SW 1271 (cell line): ENCODE data around the gene FTSJ1.
"Not testable (repeated sequence)": the region's sequence is repeated elsewhere in the genome, so short reads cannot be mapped to it uniquely, and the experiment has no call there.

ENCODE experiments used
- DNase-seq, 2 experiments: peaks; one replicate each; lab custom pipeline; 2025; lab: John Stamatoyannopoulos, UW

Gene FTSJ1

DNA sequence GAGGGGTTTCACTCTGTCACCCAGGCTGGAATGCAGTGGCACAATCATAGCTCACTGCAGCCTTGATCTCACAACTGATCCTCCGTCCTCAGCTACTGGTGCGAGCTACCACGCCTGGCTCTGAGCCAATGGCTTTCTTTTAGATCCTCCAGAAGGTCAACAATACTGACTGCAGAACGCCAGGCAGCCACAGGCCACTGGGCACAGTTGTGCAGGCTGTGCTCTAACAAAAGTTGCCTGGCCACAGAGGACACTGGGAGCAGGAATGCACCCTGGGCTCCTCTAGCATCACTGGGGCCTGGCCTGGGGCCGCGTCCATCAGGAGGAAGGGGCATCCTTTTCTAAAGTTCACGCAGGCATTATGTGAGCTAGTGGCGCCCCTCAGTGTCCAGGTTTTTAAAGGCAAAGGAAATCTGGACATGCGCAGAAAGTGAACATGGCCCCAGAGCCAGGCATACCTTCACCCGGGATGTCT lies 17.9 kb downstream of the FTSJ1 start:
- no peak for DNase-seq

DNA sequence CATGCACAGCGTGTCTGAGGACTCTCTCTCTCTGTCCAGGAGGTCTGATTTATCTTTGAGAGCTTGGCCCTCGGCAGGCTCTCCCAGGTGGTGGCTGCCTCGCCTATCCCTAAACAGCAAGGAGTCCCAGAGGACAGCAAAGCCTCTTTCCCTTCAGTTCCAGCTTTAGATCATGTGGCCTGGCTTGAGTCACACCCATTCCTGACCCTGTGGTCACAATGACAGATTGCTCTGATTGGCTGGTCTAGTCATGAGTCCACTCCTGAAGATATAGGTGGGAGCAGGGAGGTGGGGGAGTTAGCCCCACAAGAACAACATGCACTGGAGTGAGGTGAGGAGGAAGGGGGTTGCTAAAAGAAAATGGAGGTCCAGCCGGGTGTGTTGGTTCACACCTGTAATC lies 20.7 kb downstream of the FTSJ1 start:
- DNase-seq = no peak

DNA sequence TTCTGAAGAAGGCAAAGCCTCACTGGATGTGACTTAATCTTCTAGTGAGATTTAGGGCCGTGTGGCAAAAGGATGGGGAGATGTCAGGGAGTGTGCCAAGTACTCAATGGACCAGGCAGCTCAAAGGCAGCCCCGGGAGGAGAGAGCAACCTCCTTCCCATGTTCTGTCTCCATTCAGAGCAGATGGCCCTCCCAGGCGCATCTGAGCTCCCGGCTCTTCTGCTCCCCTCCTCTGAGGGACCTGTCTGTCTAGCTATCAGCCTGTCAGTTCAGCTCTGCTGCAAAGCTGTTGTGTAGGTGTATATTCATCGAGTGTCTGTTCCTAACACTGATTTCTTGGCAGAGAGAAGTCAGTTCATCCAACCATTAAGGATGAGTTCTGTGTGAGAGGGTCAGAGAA lies 21.9 kb downstream of the FTSJ1 start:
- DNase-seq = no peak

DNA sequence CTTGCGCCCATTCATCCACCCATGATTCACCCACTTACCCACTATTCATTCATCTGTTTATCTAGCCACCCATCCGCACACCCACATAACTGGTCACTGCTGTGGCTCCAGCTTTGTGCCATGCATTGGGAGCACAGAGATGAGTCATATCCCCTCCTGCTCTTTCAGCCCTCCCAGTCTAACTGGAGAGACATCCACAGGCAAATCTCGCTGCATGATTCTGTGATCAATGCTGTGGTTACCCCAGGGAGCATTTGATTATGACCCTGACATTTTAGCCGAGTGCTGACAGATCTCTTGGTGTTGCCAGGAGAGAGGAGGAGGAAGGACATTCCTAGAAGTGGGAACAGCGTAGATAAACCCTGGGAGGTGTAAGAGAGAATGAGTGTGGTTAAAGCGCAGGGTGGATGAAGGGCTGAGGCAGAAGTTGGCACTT lies 22.4 kb downstream of the FTSJ1 start:
- peak; percentile 52 for DNase-seq

DNA sequence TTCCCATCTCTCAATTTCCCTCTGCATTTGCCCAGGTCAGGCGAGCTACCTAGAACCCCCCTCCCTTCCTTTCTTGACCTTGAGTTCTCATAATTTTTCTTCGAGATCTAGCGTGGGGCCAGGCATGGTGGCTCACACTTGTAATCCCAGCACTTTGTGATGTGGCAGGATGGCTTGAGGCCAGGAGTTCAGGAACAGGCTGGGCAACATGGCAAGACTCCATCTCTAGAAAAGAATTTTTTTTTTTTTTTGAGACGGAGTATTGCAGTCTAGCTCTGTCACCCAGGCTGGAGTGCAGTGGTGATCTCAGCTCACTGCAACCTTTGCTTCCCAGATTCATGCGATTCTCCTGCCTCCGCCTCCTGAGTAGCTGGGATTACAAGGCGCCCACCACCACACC lies 28.3 kb downstream of the FTSJ1 start:
- no peak for DNase-seq

DNA sequence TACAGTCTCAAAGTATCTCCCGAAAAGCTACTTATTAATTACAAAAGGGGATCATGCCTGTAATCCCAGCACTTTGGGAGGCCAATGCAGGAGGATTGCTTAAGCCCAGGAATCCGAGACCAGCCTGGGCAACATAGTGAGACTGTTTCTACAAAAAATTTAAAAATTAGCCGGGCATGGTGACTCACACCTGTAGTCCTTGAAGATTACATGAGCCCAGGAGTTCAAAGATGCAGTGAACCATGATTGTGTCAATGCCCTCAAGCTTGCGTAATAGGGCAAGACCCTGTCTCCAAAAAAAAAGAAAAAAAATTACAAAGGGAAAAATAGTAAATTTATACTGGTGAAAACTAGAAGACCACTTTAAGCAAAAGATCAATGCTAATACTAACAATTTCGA lies 29.5 kb downstream of the FTSJ1 start:
- no peak for DNase-seq

DNA sequence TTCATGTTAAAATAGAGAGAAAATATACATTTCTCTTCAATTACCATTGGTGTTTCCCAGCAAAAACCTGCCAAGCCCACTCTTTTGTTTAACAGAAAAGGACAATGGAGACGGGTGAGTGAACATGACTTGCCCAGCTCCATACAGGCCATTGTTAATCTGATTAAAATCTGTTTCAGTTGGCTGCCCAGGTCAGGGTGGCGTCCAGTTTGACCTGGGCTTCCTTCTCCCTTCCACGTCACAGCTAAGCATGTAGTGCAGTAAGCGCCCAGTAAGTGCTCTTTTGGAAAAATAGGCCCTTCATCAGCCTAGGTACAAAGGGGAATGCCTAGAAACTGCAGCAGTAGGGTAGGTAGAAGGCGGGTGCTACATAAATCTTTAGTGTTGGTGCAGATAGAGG lies 31.2 kb downstream of the FTSJ1 start:
- no peak for DNase-seq

DNA sequence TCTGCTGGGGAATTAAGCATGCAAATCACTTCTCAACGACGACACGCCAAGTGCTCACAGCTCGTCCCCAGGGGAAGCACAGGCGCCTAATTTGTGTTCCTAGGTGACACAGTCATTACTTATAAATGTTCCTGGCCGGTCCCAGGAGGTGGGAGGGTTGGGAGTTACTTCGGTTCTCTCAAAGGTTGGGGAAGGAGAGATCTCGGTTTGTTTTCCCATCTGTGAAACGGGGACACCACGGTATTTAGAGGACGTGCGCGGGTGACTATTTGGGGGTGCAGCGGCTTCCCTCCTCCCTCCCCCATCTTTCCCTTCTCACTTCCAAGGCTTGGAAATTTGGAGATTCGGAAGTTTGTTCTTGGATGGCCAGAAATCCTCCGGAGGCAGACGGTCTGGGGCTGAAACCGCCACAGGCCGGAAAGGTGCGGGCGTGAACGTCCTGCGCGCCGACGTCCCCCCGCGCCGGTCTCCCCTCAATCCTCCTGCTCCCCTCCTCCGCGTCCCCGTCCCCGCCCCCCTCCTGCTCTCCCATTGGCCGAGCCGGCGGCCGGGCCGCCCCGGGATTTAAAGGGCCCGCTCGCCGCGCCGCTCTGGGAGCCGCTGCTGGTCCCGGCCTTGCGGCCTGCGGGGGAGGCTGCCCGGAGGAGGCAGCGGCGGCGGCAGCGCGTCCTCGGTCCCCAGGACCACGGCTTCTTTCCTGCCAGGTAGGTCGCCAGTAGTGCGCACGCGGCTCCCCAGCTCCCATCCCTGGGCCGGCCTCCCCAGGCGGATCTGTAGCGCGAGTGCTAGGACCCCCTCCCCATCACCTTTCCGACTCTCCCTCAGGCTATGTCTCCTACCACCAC lies 32.6 kb downstream of the FTSJ1 start, which contains the start of gene PORCN:
Gene PORCN, plus strand, starts transcription at position 593 of the 845 bp plus-strand sequence. CDS start 829 bp downstream, outside the sequence.
- peak; percentile 2 to 47 for DNase-seq

DNA sequence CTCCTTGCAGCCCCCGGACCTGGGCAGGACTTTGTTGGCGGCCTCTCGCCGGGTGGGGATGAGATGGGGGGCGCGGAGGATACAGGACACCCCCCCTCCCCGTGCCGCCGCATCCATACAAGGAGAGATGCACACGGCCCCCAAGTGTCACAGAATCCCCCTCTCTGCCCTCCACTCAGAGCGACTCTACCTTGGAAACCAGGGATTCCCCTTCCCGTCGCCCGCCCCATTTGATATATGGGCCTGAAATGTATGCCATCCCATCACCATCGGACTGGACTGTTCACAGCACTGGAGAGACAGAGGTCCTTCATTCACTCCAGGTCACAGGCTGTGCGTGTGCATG lies 33.2 kb downstream of the FTSJ1 start:
- DNase-seq = no peak

DNA sequence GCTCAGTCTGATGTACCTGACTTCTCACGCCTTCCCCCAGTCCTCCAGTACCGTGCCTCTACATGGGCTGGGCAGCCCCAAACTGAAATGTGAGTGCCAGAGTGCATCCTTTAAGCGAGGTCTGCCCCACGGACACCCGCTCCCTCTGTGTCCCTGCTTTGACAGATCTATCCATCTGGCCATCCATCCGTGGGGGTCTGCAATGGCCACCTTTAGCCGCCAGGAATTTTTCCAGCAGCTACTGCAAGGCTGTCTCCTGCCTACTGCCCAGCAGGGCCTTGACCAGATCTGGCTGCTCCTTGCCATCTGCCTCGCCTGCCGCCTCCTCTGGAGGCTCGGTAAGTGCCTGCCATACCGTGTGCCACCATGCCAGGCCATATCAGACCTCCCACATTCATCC lies 33.6 kb downstream of the FTSJ1 start:
- DNase-seq = no peak

DNA sequence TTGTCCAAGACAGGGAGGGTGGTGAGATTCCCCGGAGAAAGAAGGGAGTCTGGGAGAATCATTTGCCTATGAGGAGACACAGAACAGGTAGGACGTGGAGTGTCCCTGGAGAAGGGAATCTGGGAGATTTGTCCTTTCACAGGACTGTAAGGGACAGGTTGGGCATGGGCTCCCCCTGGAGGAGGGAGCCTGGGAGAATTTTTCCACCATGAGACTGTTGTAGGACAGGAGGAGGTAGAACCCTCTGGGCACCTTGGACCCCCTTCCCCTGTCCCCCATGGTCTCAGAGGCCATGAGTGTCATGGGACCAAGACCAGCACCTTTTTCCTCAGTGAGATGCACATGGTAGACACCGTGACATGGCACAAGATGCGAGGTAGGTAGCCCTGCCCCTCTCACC lies 35.6 kb downstream of the FTSJ1 start:
- DNase-seq = no peak

DNA sequence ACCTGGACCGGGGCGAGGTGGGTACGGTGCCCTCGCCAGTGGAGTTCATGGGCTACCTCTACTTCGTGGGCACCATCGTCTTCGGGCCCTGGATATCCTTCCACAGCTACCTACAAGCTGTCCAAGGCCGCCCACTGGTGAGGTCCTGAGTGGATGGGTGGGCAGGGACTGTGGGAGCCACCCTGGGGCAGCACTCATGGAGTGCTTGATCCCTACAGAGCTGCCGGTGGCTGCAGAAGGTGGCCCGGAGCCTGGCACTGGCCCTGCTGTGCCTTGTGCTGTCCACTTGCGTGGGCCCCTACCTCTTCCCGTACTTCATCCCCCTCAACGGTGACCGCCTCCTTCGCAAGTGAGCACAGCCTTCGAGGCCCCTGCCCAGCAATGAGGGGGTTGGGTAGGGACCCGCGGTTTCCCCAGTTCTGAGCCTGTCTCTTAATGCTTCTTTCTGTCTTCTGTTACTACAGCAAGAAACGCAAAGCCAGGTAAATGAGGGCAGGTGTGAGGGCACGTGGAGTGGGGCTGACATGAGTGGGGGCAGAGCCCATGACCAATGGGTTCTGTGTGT lies 36.5 kb downstream of the FTSJ1 start:
- DNase-seq = no peak

DNA sequence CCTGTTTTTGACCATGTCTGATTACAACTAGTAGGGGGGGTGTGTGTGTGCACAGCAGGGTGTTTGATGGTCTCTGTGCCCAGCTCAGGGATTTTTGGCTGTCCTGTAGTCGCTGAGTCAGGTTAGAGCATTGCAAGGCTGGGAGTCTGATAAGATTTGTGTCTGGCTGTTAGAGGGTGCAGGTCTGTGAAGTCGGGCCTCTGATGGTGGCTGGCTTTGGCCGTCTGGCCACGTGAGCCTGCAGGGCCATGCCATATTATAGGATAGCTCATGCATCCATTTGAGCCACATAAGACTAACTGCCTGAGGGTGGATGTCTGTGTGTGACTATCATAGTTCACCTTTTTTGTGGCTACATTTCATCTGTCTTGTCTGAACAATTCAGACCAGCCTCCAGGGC lies 37.7 kb downstream of the FTSJ1 start:
- no peak for DNase-seq

DNA sequence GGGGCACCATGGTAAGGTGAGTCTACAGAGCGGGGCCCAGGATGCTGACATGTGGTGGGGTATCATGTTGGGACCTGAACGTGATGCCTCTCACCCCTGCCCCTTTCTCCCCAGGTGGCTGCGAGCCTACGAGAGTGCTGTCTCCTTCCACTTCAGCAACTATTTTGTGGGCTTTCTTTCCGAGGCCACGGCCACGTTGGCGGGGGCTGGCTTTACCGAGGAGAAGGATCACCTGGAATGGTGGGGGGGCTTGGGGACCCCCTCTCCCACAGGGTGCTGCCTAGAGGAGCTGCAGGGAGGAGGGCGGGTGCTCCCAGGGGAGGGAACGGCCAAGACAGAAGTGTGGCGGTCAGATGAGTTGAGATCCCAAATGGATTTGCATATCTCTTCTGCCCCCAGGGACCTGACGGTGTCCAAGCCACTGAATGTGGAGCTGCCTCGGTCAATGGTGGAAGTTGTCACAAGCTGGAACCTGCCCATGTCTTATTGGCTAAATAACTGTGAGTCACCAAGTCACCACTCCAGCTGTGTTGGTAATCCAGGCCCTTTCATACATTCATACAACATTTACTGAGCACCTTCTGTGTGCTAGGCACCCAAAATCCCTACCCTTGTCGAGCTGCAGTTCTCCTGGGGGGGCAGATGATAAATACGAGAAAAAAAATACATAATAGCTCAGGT lies 38.3 kb downstream of the FTSJ1 start:
- DNase-seq = no peak

DNA sequence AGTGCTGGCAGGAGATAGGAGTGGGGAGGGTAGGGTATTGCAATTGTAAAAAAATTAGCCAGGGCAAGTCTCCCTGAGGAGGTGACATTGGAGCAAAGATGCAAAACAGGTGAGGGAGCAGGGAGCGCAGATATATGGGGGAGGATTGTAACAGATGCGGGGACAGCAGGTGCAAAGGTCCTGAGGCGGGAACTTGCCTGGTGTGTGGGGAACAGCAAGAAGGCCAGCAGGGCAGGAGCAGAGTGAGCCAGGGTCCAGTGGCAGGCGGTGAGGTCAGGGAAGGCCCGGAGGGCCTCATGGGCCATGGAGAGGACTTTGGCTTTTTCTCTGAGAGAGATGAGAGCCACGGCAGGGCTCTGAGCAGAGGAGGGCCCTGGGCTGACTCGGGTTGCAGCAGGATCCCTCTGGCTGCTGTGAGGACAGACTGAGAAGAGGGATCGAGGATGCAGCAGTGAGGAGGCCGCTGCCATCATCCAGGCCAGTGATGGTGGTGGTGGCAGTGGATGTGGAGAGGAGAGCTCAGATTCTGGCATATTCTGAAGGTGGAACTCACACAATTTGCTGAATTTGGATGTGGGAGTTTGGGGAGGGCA lies 39.0 kb downstream of the FTSJ1 start:
- DNase-seq = no peak

DNA sequence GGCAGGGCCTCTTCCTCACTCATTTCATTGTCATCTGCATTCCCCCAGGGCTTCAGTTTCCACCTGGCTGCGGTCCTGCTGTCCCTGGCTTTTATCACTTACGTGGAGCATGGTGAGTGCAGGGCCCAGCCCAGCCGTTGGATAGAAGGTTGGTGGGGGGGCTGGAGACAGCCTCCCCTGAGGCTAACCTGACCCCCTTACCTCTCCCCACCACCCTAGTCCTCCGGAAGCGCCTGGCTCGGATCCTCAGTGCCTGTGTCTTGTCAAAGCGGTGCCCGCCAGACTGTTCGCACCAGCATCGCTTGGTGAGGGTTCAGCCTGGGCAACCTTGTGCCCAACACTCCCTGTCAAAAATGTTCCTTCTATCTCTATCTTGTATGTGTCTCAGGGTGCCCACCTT lies 39.8 kb downstream of the FTSJ1 start:
- DNase-seq = no peak

DNA sequence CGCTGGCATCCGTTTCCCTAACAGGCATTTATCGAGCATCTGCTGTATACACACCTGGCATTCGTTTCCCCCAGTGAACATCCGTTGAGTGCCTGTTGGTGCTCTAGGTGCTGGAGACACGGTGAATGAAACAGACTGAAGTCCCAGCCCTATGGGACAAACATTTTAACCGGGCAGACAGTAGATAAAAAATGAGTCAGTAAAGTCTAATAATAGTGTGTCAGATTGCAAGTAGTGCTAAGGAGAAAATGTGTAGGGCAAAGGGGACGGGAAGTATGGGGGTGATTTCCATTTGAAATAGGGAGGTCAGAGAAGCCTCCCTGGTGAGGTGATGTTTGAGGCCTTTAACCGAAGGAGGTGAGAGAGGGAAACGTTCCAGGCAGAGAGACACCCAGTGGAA lies 40.3 kb downstream of the FTSJ1 start:
- no peak for DNase-seq

DNA sequence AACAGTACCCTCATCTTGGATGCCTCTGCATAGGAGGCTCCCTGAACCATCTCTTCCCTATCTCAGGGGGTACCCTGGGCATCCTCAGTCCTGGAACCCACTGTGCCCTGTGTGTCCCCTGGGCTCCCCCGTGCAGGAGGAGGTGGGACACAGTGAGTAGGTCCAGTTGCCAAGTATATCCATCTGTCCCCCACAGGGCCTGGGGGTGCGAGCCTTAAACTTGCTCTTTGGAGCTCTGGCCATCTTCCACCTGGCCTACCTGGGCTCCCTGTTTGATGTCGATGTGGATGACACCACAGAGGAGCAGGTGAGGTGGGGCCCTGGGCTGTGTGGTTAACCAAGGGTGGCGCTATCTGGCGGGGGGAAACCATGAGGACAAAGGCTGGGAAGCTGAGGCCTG lies 41.0 kb downstream of the FTSJ1 start:
- no peak for DNase-seq

DNA sequence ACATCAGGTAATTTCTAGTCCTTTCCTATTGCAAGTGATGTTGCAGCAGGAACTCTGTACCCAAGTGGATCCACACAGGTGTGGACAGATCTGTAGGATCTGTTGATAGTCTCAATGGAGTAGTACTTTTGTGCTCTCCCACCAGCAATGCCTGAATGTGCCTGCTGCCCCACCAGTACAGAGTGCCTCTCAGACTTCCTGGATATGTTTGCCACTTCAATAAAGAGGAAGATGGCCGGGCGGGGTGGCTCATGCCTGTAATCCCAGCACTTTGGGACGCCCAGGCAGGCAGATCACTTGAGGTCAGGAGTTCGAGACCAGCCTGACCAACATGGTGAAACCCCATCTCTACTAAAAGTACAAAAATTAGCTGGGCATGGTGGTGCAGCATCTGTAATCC lies 43.5 kb downstream of the FTSJ1 start:
- not testable (repeated sequence) for DNase-seq

DNA sequence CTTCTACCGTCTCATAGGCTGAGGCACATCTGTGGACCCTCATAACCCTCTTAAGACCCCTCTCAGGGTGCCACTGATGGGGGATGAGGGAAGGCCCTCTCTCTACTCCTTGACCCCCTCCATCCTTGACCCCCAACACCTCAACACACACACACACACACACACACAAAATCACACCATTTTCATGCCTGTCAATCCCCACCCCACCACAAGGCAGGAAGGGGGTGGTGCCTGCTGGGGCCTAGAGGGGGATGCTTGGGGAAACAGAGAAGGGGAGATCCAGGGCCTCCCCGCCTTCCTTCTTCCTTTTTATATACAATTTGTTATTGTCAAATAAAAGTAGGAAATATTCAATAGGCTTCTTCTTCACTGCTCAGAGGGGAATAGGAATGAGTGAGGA lies 44.5 kb downstream of the FTSJ1 start:
- DNase-seq = no peak

DNA sequence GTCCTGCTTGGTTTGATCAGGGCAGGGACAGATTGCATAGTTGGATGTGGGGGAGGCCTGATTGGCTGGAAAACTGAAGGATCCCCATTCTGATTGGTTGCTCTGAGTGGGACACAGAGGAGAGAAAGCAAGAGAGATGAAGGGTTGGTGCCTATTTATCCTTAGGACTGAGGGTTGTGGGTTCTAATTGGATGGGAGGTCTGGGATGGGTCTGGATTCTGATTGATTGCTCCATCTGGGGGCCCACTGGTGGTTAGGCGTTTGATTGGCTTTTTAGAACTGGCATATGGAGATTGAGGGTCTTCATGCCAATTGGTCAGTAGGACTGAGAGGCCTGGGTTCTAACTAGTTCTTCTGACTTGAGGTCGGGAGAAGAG lies 45.0 kb downstream of the FTSJ1 start:
- DNase-seq = no peak

DNA sequence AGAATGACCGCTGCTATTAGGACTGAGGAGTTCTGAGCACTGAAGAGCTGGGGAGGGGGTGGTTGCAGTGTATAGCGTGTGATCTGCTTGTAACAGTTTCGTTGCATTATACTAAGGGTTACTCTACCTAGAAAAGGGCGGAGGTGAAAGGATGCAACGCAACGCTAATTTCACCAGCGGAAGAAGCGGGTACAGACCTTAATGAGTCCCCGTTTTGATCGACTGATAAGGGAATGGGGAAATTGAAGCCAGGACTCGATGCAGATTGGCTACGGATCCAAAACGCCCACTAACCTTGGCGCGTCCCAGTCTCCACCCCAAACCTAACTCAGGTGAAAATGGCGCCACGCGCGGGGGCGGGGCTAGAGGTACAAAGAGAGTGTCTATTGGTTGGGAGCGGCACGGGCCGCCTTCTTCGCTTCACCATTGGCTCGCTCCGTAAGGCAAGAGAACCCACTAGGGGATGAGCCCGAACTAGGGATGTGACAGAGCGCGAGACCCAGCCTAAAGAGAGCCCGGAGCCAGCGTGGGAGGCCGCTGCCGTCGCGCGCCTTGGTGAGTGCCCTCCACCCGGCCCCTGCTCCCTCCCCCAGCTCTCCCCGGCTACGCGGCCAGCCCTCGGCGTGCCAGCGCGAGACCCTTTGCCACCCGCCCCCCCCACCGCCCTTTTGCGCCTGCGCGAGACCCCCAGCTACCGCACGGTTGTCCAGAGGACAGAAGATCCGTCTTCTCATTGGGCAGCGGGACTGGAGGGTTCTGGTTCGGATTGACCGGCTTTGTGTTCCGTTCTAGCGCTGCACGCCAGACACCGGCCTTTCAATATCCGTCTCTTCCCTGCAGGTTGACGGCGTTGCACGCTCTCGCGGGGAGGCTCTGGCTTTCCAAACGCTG lies 45.6 kb downstream of the FTSJ1 start, which contains the start of gene EBP:
Gene EBP, plus strand, starts transcription at position 456 of the 891 bp plus-strand sequence. CDS start 1,964 bp downstream, outside the sequence.
- DNase-seq = peak; percentile 54 to 77
